Activated CD4-positive, alpha-beta T cell treated with anti-CD3 and anti-CD28 coated beads, Interleukin-2, amount 50 U/mL, for 48 hours (primary cell): Measurements from ENCODE around the gene FANCC.

Experiments
- DNase-seq, 2 experiments: peaks; one replicate each; pipeline ENCODE4 v3.0.0-alpha.2; 2020

The FANCC gene

GRCh38 chr9:95096381-95096780, 221.1 kb downstream of the FANCC start:
- no peak for DNase-seq

- DNase-seq, result no peak
Observed at GRCh38 chr9:95095641-95096355, 221.7 kb downstream of the FANCC start.

GRCh38 chr9:95094002-95094401, 223.5 kb downstream of the FANCC start:
- DNase-seq, result no peak

GRCh38 chr9:95093586-95093985, 223.9 kb downstream of the FANCC start:
- no peak for DNase-seq

GRCh38 chr9:95092262-95093072, 225.0 kb downstream of the FANCC start:
- no peak for DNase-seq

GRCh38 chr9:95091601-95092261, 225.8 kb downstream of the FANCC start:
- no peak for DNase-seq

GRCh38 chr9:95090871-95091577, 226.5 kb downstream of the FANCC start:
- DNase-seq, result no peak

- no peak for DNase-seq
Observed at GRCh38 chr9:95090023-95090791, 227.3 kb downstream of the FANCC start.

GRCh38 chr9:95089257-95090022, 228.1 kb downstream of the FANCC start:
- no peak for DNase-seq

- DNase-seq, result no peak
Observed at GRCh38 chr9:95088421-95089161, 228.9 kb downstream of the FANCC start.

GRCh38 chr9:95087659-95088242, 229.8 kb downstream of the FANCC start:
- DNase-seq, result no peak

- no peak for DNase-seq
Observed at GRCh38 chr9:95086564-95086955, 230.9 kb downstream of the FANCC start.

- no peak for DNase-seq
Observed at GRCh38 chr9:95085861-95086563, 231.5 kb downstream of the FANCC start.

GRCh38 chr9:95085036-95085770, 232.3 kb downstream of the FANCC start:
- no peak for DNase-seq

- no peak for DNase-seq
Observed at GRCh38 chr9:95084254-95084934, 233.1 kb downstream of the FANCC start.

- DNase-seq, result no peak
Observed at GRCh38 chr9:95083086-95083768, 234.3 kb downstream of the FANCC start.

- no peak for DNase-seq
Observed at GRCh38 chr9:95082401-95083084, 235.0 kb downstream of the FANCC start.
